GM18909 (cell line): Measurements from ENCODE around the gene MAP4K3.
"Not testable (repeated sequence)": the region's sequence is repeated elsewhere in the genome, so short reads cannot be mapped to it uniquely, and the experiment has no call there.

Source experiments
- ATAC-seq: cut with Tn5 transposase; IDR thresholded peaks from one replicate; pipeline ENCODE4 v1.9.1; 2021; ENCODE audit warnings: mild to moderate bottlenecking; ENCODE audit not compliant: unreplicated experiment, poor library complexity

The MAP4K3 gene

GRCh38 chr2:39321056-39322035 lies 115.7 kb downstream of the MAP4K3 start:
- ATAC-seq, result not testable (repeated sequence)

GRCh38 chr2:39320162-39320561 lies 116.9 kb downstream of the MAP4K3 start:
- ATAC-seq, result no peak

GRCh38 chr2:39313575-39313974 lies 123.5 kb downstream of the MAP4K3 start:
- no peak for ATAC-seq

- ATAC-seq, result no peak
Measured at GRCh38 chr2:39311469-39311868, 125.6 kb downstream of the MAP4K3 start.

GRCh38 chr2:39308778-39309177 lies 128.3 kb downstream of the MAP4K3 start:
- ATAC-seq, result no peak

- ATAC-seq, result no peak
Measured at GRCh38 chr2:39306626-39307025, 130.5 kb downstream of the MAP4K3 start.

- ATAC-seq, result no peak
Measured at GRCh38 chr2:39304729-39305128, 132.4 kb downstream of the MAP4K3 start.

GRCh38 chr2:39304200-39304599 lies 132.9 kb downstream of the MAP4K3 start:
- ATAC-seq, result no peak

- no peak for ATAC-seq
Measured at GRCh38 chr2:39301352-39301751, 135.7 kb downstream of the MAP4K3 start.

GRCh38 chr2:39300044-39300978 lies 136.8 kb downstream of the MAP4K3 start:
- ATAC-seq, result no peak

- no peak for ATAC-seq
Measured at GRCh38 chr2:39290433-39290832, 146.7 kb downstream of the MAP4K3 start.

GRCh38 chr2:39289609-39290008 lies 147.5 kb downstream of the MAP4K3 start:
- ATAC-seq, result no peak

- ATAC-seq, result no peak
Measured at GRCh38 chr2:39283561-39283960, 153.5 kb downstream of the MAP4K3 start.

GRCh38 chr2:39281391-39281790 lies 155.7 kb downstream of the MAP4K3 start:
- ATAC-seq, result no peak

- ATAC-seq, result no peak
Measured at GRCh38 chr2:39275016-39275415, 162.1 kb downstream of the MAP4K3 start.

- no peak for ATAC-seq
Measured at GRCh38 chr2:39269941-39270340, 167.1 kb downstream of the MAP4K3 start.

GRCh38 chr2:39266916-39267434 lies 170.1 kb downstream of the MAP4K3 start:
- no peak for ATAC-seq

- peak; percentile 74 for ATAC-seq
Measured at GRCh38 chr2:39266139-39266805, 170.8 kb downstream of the MAP4K3 start.

- no peak for ATAC-seq
Measured at GRCh38 chr2:39265315-39265714, 171.8 kb downstream of the MAP4K3 start.

GRCh38 chr2:39264733-39265132 lies 172.4 kb downstream of the MAP4K3 start:
- peak; percentile 74 for ATAC-seq
